ENCODE measurements around the gene TMEM54.

The TMEM54 gene

GRCh38 chr1:32881291-32881690 is 19.9 kb downstream of the TMEM54 start:
- Histone ChIP-seq H3K4me1 (ENCODE audit: control insufficient read depth, insufficient read depth, low read length) (no peaks in the 10 kb centered on the region), H3K4me3 (ENCODE audit: low read length) (no peak overlapping the region), H3K9ac (ENCODE audit: low read length) (no peak overlapping the region), H3K36me3 (ENCODE audit: control insufficient read depth, insufficient read depth, low read length) (no peaks in the 10 kb centered on the region), H3K27ac (ENCODE audit: low read depth, low read length) (no peak overlapping the region), H3K27me3 (ENCODE audit: control insufficient read depth, insufficient read depth, low read length) (peaks cover 10% of the 10 kb centered on the region)

GRCh38 chr1:32878637-32879041 is 22.6 kb downstream of the TMEM54 start:
- H3K36me3 ChIP-seq (ENCODE audit: control insufficient read depth, insufficient read depth, low read length) = no peaks in the 10 kb centered on the region
- H3K27me3 ChIP-seq (ENCODE audit: control insufficient read depth, insufficient read depth, low read length) = peaks cover under 1% of the 10 kb centered on the region
- no peak overlapping the region for H3K9ac ChIP-seq (ENCODE audit: low read length)

GRCh38 chr1:32878183-32878582 is 23.0 kb downstream of the TMEM54 start:
- Histone ChIP-seq H3K4me3 (ENCODE audit: low read length) (no peak overlapping the region), H3K9ac (ENCODE audit: low read length) (no peak overlapping the region), H3K4me1 (ENCODE audit: control insufficient read depth, insufficient read depth, low read length) (no peaks in the 10 kb centered on the region), H3K36me3 (ENCODE audit: control insufficient read depth, insufficient read depth, low read length) (no peaks in the 10 kb centered on the region), H3K27me3 (ENCODE audit: control insufficient read depth, insufficient read depth, low read length) (no peaks in the 10 kb centered on the region), H3K27ac (ENCODE audit: low read depth, low read length) (no peak overlapping the region)

More at GRCh38 chr1:32878637-32879041, 22.6 kb downstream of the TMEM54 start:
- Histone ChIP-seq H3K27ac (ENCODE audit: low read depth, low read length) (no peak overlapping the region), H3K4me3 (ENCODE audit: low read length) (no peak overlapping the region), H3K4me1 (ENCODE audit: control insufficient read depth, insufficient read depth, low read length) (no peaks in the 10 kb centered on the region)

GRCh38 chr1:32877211-32878110 is 23.7 kb downstream of the TMEM54 start:
- H3K27ac ChIP-seq (ENCODE audit: low read depth, low read length) = no peak overlapping the region
- no peak overlapping the region for H3K4me3 ChIP-seq (ENCODE audit: low read length)
- H3K27me3 ChIP-seq (ENCODE audit: control insufficient read depth, insufficient read depth, low read length) = no peaks in the 10 kb centered on the region
- no peaks in the 10 kb centered on the region for H3K4me1 ChIP-seq (ENCODE audit: control insufficient read depth, insufficient read depth, low read length)
- H3K9ac ChIP-seq (ENCODE audit: low read length) = no peak overlapping the region
- no peaks in the 10 kb centered on the region for H3K36me3 ChIP-seq (ENCODE audit: control insufficient read depth, insufficient read depth, low read length)

- no peak overlapping the region for H3K9ac ChIP-seq (ENCODE audit: low read length)
- peaks cover 3% of the 10 kb centered on the region for H3K27me3 ChIP-seq (ENCODE audit: control insufficient read depth, insufficient read depth, low read length)
- H3K27ac ChIP-seq (ENCODE audit: low read depth, low read length) = no peak overlapping the region
- no peak overlapping the region for H3K4me3 ChIP-seq (ENCODE audit: low read length)
- no peaks in the 10 kb centered on the region for H3K36me3 ChIP-seq (ENCODE audit: control insufficient read depth, insufficient read depth, low read length)
- H3K4me1 ChIP-seq (ENCODE audit: control insufficient read depth, insufficient read depth, low read length) = no peaks in the 10 kb centered on the region
Measured at GRCh38 chr1:32876341-32877210, 24.6 kb downstream of the TMEM54 start.

GRCh38 chr1:32874860-32875752 is 26.1 kb downstream of the TMEM54 start:
- Histone ChIP-seq H3K27ac (ENCODE audit: low read depth, low read length) (no peak overlapping the region), H3K4me1 (ENCODE audit: control insufficient read depth, insufficient read depth, low read length) (peaks cover 2% of the 10 kb centered on the region), H3K9ac (ENCODE audit: low read length) (no peak overlapping the region)

GRCh38 chr1:32873484-32873883 is 27.7 kb downstream of the TMEM54 start:
- Histone ChIP-seq H3K27ac (ENCODE audit: low read depth, low read length) (no peak overlapping the region), H3K4me3 (ENCODE audit: low read length) (no peak overlapping the region), H3K27me3 (ENCODE audit: control insufficient read depth, insufficient read depth, low read length) (peaks cover 7% of the 10 kb centered on the region), H3K4me1 (ENCODE audit: control insufficient read depth, insufficient read depth, low read length) (peaks cover 3% of the 10 kb centered on the region), H3K9ac (ENCODE audit: low read length) (no peak overlapping the region), H3K36me3 (ENCODE audit: control insufficient read depth, insufficient read depth, low read length) (no peaks in the 10 kb centered on the region)

More at GRCh38 chr1:32874860-32875752, 26.1 kb downstream of the TMEM54 start:
- peaks cover 5% of the 10 kb centered on the region for H3K27me3 ChIP-seq (ENCODE audit: control insufficient read depth, insufficient read depth, low read length)
- no peak overlapping the region for H3K4me3 ChIP-seq (ENCODE audit: low read length)
- H3K36me3 ChIP-seq (ENCODE audit: control insufficient read depth, insufficient read depth, low read length) = no peaks in the 10 kb centered on the region

- Histone ChIP-seq H3K4me1 (ENCODE audit: control insufficient read depth, insufficient read depth, low read length) (peaks cover 3% of the 10 kb centered on the region), H3K27ac (ENCODE audit: low read depth, low read length) (no peak overlapping the region), H3K9ac (ENCODE audit: low read length) (no peak overlapping the region), H3K36me3 (ENCODE audit: control insufficient read depth, insufficient read depth, low read length) (no peaks in the 10 kb centered on the region), H3K4me3 (ENCODE audit: low read length) (no peak overlapping the region), H3K27me3 (ENCODE audit: control insufficient read depth, insufficient read depth, low read length) (peaks cover 7% of the 10 kb centered on the region)
Measured at GRCh38 chr1:32872192-32872460, 29.1 kb downstream of the TMEM54 start.

GRCh38 chr1:32871364-32872191 is 29.6 kb downstream of the TMEM54 start:
- H3K4me3 ChIP-seq (ENCODE audit: low read length) = peak overlapping the region; percentile 56
- no peak overlapping the region for H3K27ac ChIP-seq (ENCODE audit: low read depth, low read length)
- H3K9ac ChIP-seq (ENCODE audit: low read length) = peak overlapping the region; percentile 43
- H3K27me3 ChIP-seq (ENCODE audit: control insufficient read depth, insufficient read depth, low read length) = peaks cover 7% of the 10 kb centered on the region
- no peaks in the 10 kb centered on the region for H3K36me3 ChIP-seq (ENCODE audit: control insufficient read depth, insufficient read depth, low read length)
- peaks cover 3% of the 10 kb centered on the region for H3K4me1 ChIP-seq (ENCODE audit: control insufficient read depth, insufficient read depth, low read length)

- Histone ChIP-seq H3K27me3 (ENCODE audit: control insufficient read depth, insufficient read depth, low read length) (peaks cover 7% of the 10 kb centered on the region), H3K4me1 (ENCODE audit: control insufficient read depth, insufficient read depth, low read length) (peaks cover 3% of the 10 kb centered on the region), H3K36me3 (ENCODE audit: control insufficient read depth, insufficient read depth, low read length) (no peaks in the 10 kb centered on the region), H3K27ac (ENCODE audit: low read depth, low read length) (no peak within 1 kb of the TSS), H3K4me3 (ENCODE audit: low read length) (peak within 1 kb of the TSS; percentile 56), H3K9ac (ENCODE audit: low read length) (peak within 1 kb of the TSS; percentile 43)
Measured at GRCh38 chr1:32870615-32871363, 30.4 kb downstream of the TMEM54 start, which contains the start of gene FNDC5. FNDC5 (minus strand) TSS chr1:32870912.

Data from rectal smooth muscle tissue (tissue), 1 donor.